ENCODE results near the gene AP2M1.
"Not testable (repeated sequence)": the region's sequence is repeated elsewhere in the genome, so short reads cannot be mapped to it uniquely, and the experiment has no call there.

AP2M1 gene

GRCh38 chr3:184145751-184146270 lies 28.8 kb upstream of the AP2M1 start:
- DNase-seq (ENCODE audit: low read depth, low spot score) = no peak
- no peaks in the 10 kb centered on the region for H3K9me3 ChIP-seq (ENCODE audit: insufficient read depth, low read length)
- H3K27me3 ChIP-seq (ENCODE audit: insufficient read depth, insufficient read length) = no peaks in the 10 kb centered on the region
- H3K4me3 ChIP-seq (ENCODE audit: insufficient read length, low read depth) = no peak overlapping the region
- H3K4me1 ChIP-seq (ENCODE audit: insufficient read depth, insufficient read length) = no peaks in the 10 kb centered on the region
- peaks cover 65% of the 10 kb centered on the region for H3K36me3 ChIP-seq (ENCODE audit: insufficient read depth, insufficient read length, low read length)
- no peak overlapping the region for H3K9ac ChIP-seq (ENCODE audit: insufficient read length, low read depth)
- TF ChIP-seq YY1 (IDR thresholded peaks at IDR 0.05; ENCODE audit: insufficient read depth, insufficient read length) (no peak), ZNF274 (IDR thresholded peaks at IDR 0.05; ENCODE audit: low read depth, low read length) (no peak), SUZ12 (IDR thresholded peaks at IDR 0.05; ENCODE audit: extremely low read depth, insufficient read depth, insufficient read length) (no peak)

DNA sequence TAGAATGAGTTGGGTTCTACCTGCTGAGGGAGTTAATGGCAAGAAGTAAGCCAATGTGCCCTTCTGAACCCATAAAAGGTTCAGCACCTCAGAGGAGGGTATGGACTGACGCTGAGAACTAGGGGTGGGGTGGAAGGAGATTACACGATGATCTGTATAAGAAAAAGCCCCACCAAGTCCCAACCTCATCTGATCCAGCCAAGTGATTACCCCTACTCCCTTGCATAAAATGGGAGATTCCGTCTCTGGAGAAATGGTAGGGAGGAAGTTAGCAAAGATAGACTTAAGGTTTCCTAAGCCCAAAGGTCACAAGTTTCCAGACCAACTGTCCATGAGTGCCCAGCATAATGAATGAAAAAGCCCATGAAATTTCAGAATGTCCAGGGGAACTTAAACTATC lies 26.6 kb upstream of the AP2M1 start:
- Histone ChIP-seq H3K9me3 (ENCODE audit: insufficient read depth, low read length) (no peaks in the 10 kb centered on the region), H3K36me3 (ENCODE audit: insufficient read depth, insufficient read length, low read length) (peaks cover 46% of the 10 kb centered on the region), H3K4me1 (ENCODE audit: insufficient read depth, insufficient read length) (no peaks in the 10 kb centered on the region), H3K4me3 (ENCODE audit: insufficient read length, low read depth) (no peak overlapping the region), H3K27me3 (ENCODE audit: insufficient read depth, insufficient read length) (no peaks in the 10 kb centered on the region), H3K9ac (ENCODE audit: insufficient read length, low read depth) (no peak overlapping the region)
- no peak for DNase-seq (ENCODE audit: low read depth, low spot score)
- TF ChIP-seq SUZ12 (IDR thresholded peaks at IDR 0.05; ENCODE audit: extremely low read depth, insufficient read depth, insufficient read length) = no peak
- no peak for TF ChIP-seq YY1 (IDR thresholded peaks at IDR 0.05; ENCODE audit: insufficient read depth, insufficient read length)
- TF ChIP-seq ZNF274 (IDR thresholded peaks at IDR 0.05; ENCODE audit: low read depth, low read length) = no peak

GRCh38 chr3:184149123-184149522 lies 25.5 kb upstream of the AP2M1 start:
- Histone ChIP-seq H3K36me3 (ENCODE audit: insufficient read depth, insufficient read length, low read length) (peaks cover 36% of the 10 kb centered on the region), H3K27me3 (ENCODE audit: insufficient read depth, insufficient read length) (no peaks in the 10 kb centered on the region), H3K9ac (ENCODE audit: insufficient read length, low read depth) (no peak overlapping the region), H3K4me1 (ENCODE audit: insufficient read depth, insufficient read length) (no peaks in the 10 kb centered on the region), H3K4me3 (ENCODE audit: insufficient read length, low read depth) (no peak overlapping the region), H3K9me3 (ENCODE audit: insufficient read depth, low read length) (no peaks in the 10 kb centered on the region)
- no peak for TF ChIP-seq YY1 (IDR thresholded peaks at IDR 0.05; ENCODE audit: insufficient read depth, insufficient read length)
- no peak for TF ChIP-seq SUZ12 (IDR thresholded peaks at IDR 0.05; ENCODE audit: extremely low read depth, insufficient read depth, insufficient read length)
- no peak for TF ChIP-seq ZNF274 (IDR thresholded peaks at IDR 0.05; ENCODE audit: low read depth, low read length)
- DNase-seq (ENCODE audit: low read depth, low spot score) = no peak

- not testable (repeated sequence) for H3K9ac ChIP-seq (ENCODE audit: insufficient read length, low read depth); H3K9me3 ChIP-seq (ENCODE audit: insufficient read depth, low read length); H3K4me1 ChIP-seq (ENCODE audit: insufficient read depth, insufficient read length); DNase-seq (ENCODE audit: low read depth, low spot score); H3K4me3 ChIP-seq (ENCODE audit: insufficient read length, low read depth); H3K27me3 ChIP-seq (ENCODE audit: insufficient read depth, insufficient read length)
- peaks cover 29% of the 10 kb centered on the region for H3K36me3 ChIP-seq (ENCODE audit: insufficient read depth, insufficient read length, low read length)
Measured at GRCh38 chr3:184149770-184150169, 24.9 kb upstream of the AP2M1 start.

DNA sequence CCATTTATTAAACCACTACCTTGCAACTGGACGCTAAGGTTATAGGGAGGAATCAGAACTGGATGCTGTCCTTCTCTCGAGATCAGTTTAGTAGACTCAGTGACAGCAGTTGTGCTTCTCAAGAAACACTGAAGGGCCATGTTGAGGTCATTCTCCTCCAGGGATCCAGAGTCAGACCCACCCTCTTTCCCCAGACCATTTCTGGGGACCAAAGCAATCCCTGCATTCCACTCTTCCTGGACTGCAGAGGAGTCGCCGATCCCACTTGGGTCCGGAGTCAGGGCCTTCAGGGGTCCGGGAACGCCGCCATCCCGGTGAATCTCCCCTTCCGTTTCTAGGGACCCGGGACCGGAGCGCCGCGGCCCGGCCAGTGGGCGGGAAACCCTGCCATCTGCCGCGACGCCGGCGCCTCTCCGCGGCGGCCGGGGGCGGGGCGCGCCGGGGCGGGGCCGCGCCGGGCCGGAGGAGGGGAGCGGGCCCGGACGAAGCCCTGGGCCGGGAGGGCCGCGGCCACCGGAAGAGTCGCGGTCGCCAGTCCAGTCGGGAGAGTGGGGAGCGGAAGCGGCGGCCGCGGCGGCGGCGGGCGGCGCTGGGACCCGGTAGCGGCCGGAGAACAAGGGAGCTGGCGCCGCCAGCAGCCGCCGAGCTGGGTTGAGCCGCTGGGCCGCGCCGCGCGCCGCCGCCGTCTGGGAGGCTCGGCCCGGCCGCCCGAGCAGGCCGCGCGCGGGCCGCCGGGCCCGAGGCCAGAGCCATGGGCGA lies 19.6 kb upstream of the AP2M1 start, which contains the start of gene DVL3:
Gene DVL3 (plus strand): TSS at position 493 of the 759 bp plus-strand sequence. CDS start 259 bp downstream, at position 752.
- no peak for DNase-seq (ENCODE audit: low read depth, low spot score)

GRCh38 chr3:184155644-184156521 lies 18.8 kb upstream of the AP2M1 start:
- Histone ChIP-seq H3K4me1 (ENCODE audit: insufficient read depth, insufficient read length) (peaks cover 7% of the 10 kb centered on the region), H3K9me3 (ENCODE audit: insufficient read depth, low read length) (no peaks in the 10 kb centered on the region), H3K9ac (ENCODE audit: insufficient read length, low read depth) (peak overlapping the region; percentile 97), H3K27me3 (ENCODE audit: insufficient read depth, insufficient read length) (no peaks in the 10 kb centered on the region), H3K4me3 (ENCODE audit: insufficient read length, low read depth) (peak overlapping the region; percentile 95), H3K36me3 (ENCODE audit: insufficient read depth, insufficient read length, low read length) (peaks cover 23% of the 10 kb centered on the region)
- DNase-seq (ENCODE audit: low read depth, low spot score) = no peak
- no peak for TF ChIP-seq YY1 (IDR thresholded peaks at IDR 0.05; ENCODE audit: insufficient read depth, insufficient read length)
- TF ChIP-seq ZNF274 (IDR thresholded peaks at IDR 0.05; ENCODE audit: low read depth, low read length) = no peak
- TF ChIP-seq SUZ12 (IDR thresholded peaks at IDR 0.05; ENCODE audit: extremely low read depth, insufficient read depth, insufficient read length) = no peak

More for the DNA sequence above, 19.6 kb upstream of the AP2M1 start, which contains the start of gene DVL3:
- no peaks in the 10 kb centered on the region for H3K9me3 ChIP-seq (ENCODE audit: insufficient read depth, low read length)
- H3K9ac ChIP-seq (ENCODE audit: insufficient read length, low read depth) = peak within 1 kb of the TSS; percentile 97
- H3K36me3 ChIP-seq (ENCODE audit: insufficient read depth, insufficient read length, low read length) = peaks cover 15% of the 10 kb centered on the region
- no peak for TF ChIP-seq SUZ12 (IDR thresholded peaks at IDR 0.05; ENCODE audit: extremely low read depth, insufficient read depth, insufficient read length)
- no peak for TF ChIP-seq ZNF274 (IDR thresholded peaks at IDR 0.05; ENCODE audit: low read depth, low read length)
- no peak for TF ChIP-seq YY1 (IDR thresholded peaks at IDR 0.05; ENCODE audit: insufficient read depth, insufficient read length)
- no peaks in the 10 kb centered on the region for H3K27me3 ChIP-seq (ENCODE audit: insufficient read depth, insufficient read length)
- H3K4me1 ChIP-seq (ENCODE audit: insufficient read depth, insufficient read length) = peaks cover 4% of the 10 kb centered on the region
- H3K4me3 ChIP-seq (ENCODE audit: insufficient read length, low read depth) = peak within 1 kb of the TSS; percentile 95

DNA sequence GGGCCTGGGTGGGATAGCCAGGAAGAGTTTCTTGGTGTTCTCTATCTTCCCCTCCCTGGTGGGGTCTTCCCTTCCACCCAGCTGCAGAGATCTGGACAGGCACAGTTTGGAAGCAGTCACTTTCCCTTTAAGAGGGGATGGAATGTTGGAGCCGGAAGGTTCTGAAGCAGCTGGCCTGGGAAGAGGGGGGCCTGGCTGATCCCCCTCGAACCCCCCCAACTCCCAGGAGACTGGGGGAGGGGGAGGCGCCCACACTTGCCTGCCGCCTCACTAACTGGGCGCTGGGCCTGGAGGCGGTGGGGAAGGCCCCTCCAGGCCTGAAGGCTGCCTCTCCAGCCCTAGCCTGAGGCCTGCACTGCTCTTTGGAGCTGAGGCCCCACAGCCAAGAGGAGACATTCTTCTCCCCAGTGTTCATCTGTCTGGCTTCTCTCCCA lies 18.1 kb upstream of the AP2M1 start:
- DNase-seq (ENCODE audit: low read depth, low spot score) = no peak
- TF ChIP-seq YY1 (IDR thresholded peaks at IDR 0.05; ENCODE audit: insufficient read depth, insufficient read length) (no peak), ZNF274 (IDR thresholded peaks at IDR 0.05; ENCODE audit: low read depth, low read length) (no peak)
- H3K36me3 ChIP-seq (ENCODE audit: insufficient read depth, insufficient read length, low read length) = peaks cover 21% of the 10 kb centered on the region
- no peaks in the 10 kb centered on the region for H3K27me3 ChIP-seq (ENCODE audit: insufficient read depth, insufficient read length)
- H3K9ac ChIP-seq (ENCODE audit: insufficient read length, low read depth) = peak overlapping the region; percentile 97
- no peaks in the 10 kb centered on the region for H3K9me3 ChIP-seq (ENCODE audit: insufficient read depth, low read length)
- peak overlapping the region; percentile 95 for H3K4me3 ChIP-seq (ENCODE audit: insufficient read length, low read depth)
- peaks cover 7% of the 10 kb centered on the region for H3K4me1 ChIP-seq (ENCODE audit: insufficient read depth, insufficient read length)

Data from NT2/D1 (cell line).